Measurements from ENCODE around the gene TRIP6.

TRIP6 gene

GRCh38 chr7:100865938-100866728 lies 1.1 kb upstream of the TRIP6 start:
- TF ChIP-seq, protein P1, sequence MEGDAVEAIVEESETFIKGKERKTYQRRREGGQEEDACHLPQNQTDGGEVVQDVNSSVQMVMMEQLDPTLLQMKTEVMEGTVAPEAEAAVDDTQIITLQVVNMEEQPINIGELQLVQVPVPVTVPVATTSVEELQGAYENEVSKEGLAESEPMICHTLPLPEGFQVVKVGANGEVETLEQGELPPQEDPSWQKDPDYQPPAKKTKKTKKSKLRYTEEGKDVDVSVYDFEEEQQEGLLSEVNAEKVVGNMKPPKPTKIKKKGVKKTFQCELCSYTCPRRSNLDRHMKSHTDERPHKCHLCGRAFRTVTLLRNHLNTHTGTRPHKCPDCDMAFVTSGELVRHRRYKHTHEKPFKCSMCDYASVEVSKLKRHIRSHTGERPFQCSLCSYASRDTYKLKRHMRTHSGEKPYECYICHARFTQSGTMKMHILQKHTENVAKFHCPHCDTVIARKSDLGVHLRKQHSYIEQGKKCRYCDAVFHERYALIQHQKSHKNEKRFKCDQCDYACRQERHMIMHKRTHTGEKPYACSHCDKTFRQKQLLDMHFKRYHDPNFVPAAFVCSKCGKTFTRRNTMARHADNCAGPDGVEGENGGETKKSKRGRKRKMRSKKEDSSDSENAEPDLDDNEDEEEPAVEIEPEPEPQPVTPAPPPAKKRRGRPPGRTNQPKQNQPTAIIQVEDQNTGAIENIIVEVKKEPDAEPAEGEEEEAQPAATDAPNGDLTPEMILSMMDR (conservative IDR thresholded peaks at IDR 0.05; ENCODE audit: low read depth, low read length): no peak

DNA sequence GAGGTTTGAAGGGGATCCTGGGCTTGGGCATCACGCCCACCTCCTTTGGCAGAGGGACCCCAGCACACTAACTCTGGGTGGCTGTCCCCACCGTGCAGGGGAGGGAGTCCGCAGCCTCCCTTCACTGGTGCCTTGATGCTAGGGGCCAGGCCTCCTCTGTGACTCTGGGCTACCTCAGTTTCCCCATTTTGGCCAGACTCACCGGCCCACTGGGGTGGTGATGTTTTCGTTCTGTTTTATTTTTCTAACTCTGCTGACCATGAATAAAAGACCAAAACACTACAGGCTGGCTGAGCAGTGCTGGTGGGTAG lies 503 bp upstream of the TRIP6 start:
- Histone ChIP-seq H3K27me3 (ENCODE audit: insufficient read depth, low read depth) (no peaks in the 10 kb centered on the region), H3K4me2 (no peak overlapping the region), H2AFZ (ENCODE audit: low read depth) (no peak overlapping the region), H3K27ac (no peak overlapping the region), H3K79me2 (ENCODE audit: insufficient read depth, low read depth) (no peaks in the 10 kb centered on the region), H3K36me3 (ENCODE audit: insufficient read depth) (no peaks in the 10 kb centered on the region), H3K9ac (no peak overlapping the region), H3K4me1 (ENCODE audit: low read depth, poor library complexity, severe bottlenecking) (no peaks in the 10 kb centered on the region), H4K20me1 (ENCODE audit: insufficient read depth) (no peaks in the 10 kb centered on the region), H3K4me3 (IDR thresholded peaks at IDR 0.05; ENCODE audit: insufficient read depth, low read depth, low read length) (no peak overlapping the region)
- TF ChIP-seq, protein P1 (conservative IDR thresholded peaks at IDR 0.05; ENCODE audit: low read depth, low read length): no peak

More at GRCh38 chr7:100865938-100866728, 1.1 kb upstream of the TRIP6 start:
- no peak overlapping the region for H3K4me2 ChIP-seq
- H3K4me3 ChIP-seq (IDR thresholded peaks at IDR 0.05; ENCODE audit: insufficient read depth, low read depth, low read length): no peak overlapping the region
- H4K20me1 ChIP-seq (ENCODE audit: insufficient read depth): no peaks in the 10 kb centered on the region
- H3K36me3 ChIP-seq (ENCODE audit: insufficient read depth): no peaks in the 10 kb centered on the region
- H2AFZ ChIP-seq (ENCODE audit: low read depth): no peak overlapping the region
- no peaks in the 10 kb centered on the region for H3K27me3 ChIP-seq (ENCODE audit: insufficient read depth, low read depth)
- no peak overlapping the region for H3K9ac ChIP-seq
- H3K4me1 ChIP-seq (ENCODE audit: low read depth, poor library complexity, severe bottlenecking): no peaks in the 10 kb centered on the region
- H3K27ac ChIP-seq: no peak overlapping the region
- no peaks in the 10 kb centered on the region for H3K79me2 ChIP-seq (ENCODE audit: insufficient read depth, low read depth)

DNA sequence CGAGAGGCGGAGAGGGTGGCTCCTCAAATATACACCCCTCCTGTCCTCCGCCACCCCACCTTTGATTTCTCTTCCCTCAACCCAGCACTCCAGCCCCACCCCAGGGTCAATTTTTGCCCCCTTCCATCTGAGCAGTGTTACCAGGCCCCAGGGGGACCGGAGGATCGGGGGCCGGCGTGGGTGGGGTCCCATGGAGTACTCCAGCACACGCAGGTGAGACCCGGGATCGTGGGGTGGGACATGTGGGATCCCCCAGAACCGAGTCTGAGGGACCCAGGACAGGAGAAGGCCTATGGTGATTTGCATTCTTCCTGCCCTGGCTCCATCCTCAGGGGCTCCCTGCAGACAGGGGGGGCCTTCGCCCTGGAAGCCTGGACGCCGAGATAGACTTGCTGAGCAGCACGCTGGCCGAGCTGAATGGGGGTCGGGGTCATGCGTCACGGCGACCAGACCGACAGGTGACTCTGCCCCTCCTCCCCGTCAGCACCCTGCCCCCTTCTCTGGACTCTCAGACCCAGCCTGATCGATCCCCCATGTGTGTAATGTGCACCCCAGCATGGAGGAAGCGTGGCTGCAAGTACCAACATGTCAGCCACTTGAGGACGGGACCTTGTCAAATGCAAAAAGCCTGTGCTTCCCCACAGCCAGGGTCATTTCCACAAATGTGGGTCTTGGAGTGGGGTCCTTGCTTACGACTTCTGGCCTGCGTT lies 744 bp downstream of the TRIP6 start:
- Histone ChIP-seq H3K4me1 (ENCODE audit: low read depth, poor library complexity, severe bottlenecking) (no peaks in the 10 kb centered on the region), H2AFZ (ENCODE audit: low read depth) (no peak overlapping the region), H3K27me3 (ENCODE audit: insufficient read depth, low read depth) (no peaks in the 10 kb centered on the region), H3K27ac (no peak overlapping the region), H3K79me2 (ENCODE audit: insufficient read depth, low read depth) (no peaks in the 10 kb centered on the region), H3K4me3 (IDR thresholded peaks at IDR 0.05; ENCODE audit: insufficient read depth, low read depth, low read length) (no peak overlapping the region), H3K9ac (no peak overlapping the region), H3K4me2 (no peak overlapping the region), H3K36me3 (ENCODE audit: insufficient read depth) (no peaks in the 10 kb centered on the region), H4K20me1 (ENCODE audit: insufficient read depth) (no peaks in the 10 kb centered on the region)
- TF ChIP-seq, protein P1 (conservative IDR thresholded peaks at IDR 0.05; ENCODE audit: low read depth, low read length): no peak

GRCh38 chr7:100873599-100874299 lies 6.6 kb downstream of the TRIP6 start:
- Histone ChIP-seq H3K27ac (no peak overlapping the region), H3K36me3 (ENCODE audit: insufficient read depth) (no peaks in the 10 kb centered on the region; the same call in 1 of the 2 replicates), H3K4me3 (IDR thresholded peaks at IDR 0.05; ENCODE audit: insufficient read depth, low read depth, low read length) (no peak overlapping the region), H4K20me1 (ENCODE audit: insufficient read depth) (no peaks in the 10 kb centered on the region; the same call in 1 of the 2 replicates), H3K4me2 (peak overlapping the region; percentile 75), H3K9ac (no peak overlapping the region), H3K4me1 (ENCODE audit: low read depth, poor library complexity, severe bottlenecking) (peaks cover 21% of the 10 kb centered on the region), H3K79me2 (ENCODE audit: insufficient read depth, low read depth) (peaks cover 37% of the 10 kb centered on the region), H2AFZ (ENCODE audit: low read depth) (peak overlapping the region; percentile 92), H3K27me3 (ENCODE audit: insufficient read depth, low read depth) (no peaks in the 10 kb centered on the region)
- TF ChIP-seq, protein P1 (conservative IDR thresholded peaks at IDR 0.05; ENCODE audit: low read depth, low read length): no peak
